Measurements from ENCODE around the gene GRIN1.

GRCh38 chr9:137170486-137171148, 31.7 kb downstream of the GRIN1 start:
- TF ChIP-seq POLR2AphosphoS5 (IDR thresholded peaks at IDR 0.05) (no peak), EP300 (IDR thresholded peaks at IDR 0.05) (no peak), POLR2A (IDR thresholded peaks at IDR 0.05) (no peak)
- TF ChIP-seq, protein P1, sequence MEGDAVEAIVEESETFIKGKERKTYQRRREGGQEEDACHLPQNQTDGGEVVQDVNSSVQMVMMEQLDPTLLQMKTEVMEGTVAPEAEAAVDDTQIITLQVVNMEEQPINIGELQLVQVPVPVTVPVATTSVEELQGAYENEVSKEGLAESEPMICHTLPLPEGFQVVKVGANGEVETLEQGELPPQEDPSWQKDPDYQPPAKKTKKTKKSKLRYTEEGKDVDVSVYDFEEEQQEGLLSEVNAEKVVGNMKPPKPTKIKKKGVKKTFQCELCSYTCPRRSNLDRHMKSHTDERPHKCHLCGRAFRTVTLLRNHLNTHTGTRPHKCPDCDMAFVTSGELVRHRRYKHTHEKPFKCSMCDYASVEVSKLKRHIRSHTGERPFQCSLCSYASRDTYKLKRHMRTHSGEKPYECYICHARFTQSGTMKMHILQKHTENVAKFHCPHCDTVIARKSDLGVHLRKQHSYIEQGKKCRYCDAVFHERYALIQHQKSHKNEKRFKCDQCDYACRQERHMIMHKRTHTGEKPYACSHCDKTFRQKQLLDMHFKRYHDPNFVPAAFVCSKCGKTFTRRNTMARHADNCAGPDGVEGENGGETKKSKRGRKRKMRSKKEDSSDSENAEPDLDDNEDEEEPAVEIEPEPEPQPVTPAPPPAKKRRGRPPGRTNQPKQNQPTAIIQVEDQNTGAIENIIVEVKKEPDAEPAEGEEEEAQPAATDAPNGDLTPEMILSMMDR (IDR thresholded peaks at IDR 0.05), result no peak
